ENCODE data around the gene USP48. TPM values are rescaled to one million over a fixed set of nuclear protein-coding genes. Genes with fewer than 3 reads are reported as not detected.

The USP48 gene
- total and polyA plus RNA-seq, 2 of the 8 experiments (the other 6 are each of a cell fraction or from before 2014, with no cell fraction given): 12.8 to 83.5 TPM

GRCh38 chr1:21795075-21795474 is 12.1 kb upstream of the USP48 start (continued):
- TF ChIP-seq MAFK (IDR thresholded peaks at IDR 0.05; ENCODE audit: low read depth, low read length): no peak
- TF ChIP-seq RXRA (IDR thresholded peaks at IDR 0.05; ENCODE audit: insufficient read depth, low read depth, low read length): no peak
